Measurements from ENCODE around the gene POLA2. TPM values are rescaled to one million over a fixed set of nuclear protein-coding genes. Genes with fewer than 3 reads are reported as not detected.
"Not testable (repeated sequence)": the region's sequence is repeated elsewhere in the genome, so short reads cannot be mapped to it uniquely, and the experiment has no call there.

Gene POLA2
- polyA plus RNA-seq, 1 donor from 2014 or later = 13.0 TPM

GRCh38 chr11:65260302-65260701 lies 1.5 kb upstream of the POLA2 start:
- peak overlapping the region in 2 of 4 donors; percentile 51 to 92 for H3K4me3 Mint-ChIP-seq
- H3K36me3 Mint-ChIP-seq = peaks cover 5% of the 10 kb centered on the region
- H3K27ac Mint-ChIP-seq = no peak overlapping the region
- no peaks in the 10 kb centered on the region for H3K9me3 Mint-ChIP-seq
- peaks cover 2% of the 10 kb centered on the region for H3K27me3 Mint-ChIP-seq
- H3K4me1 Mint-ChIP-seq = peaks cover 17 to 26% (median 19%) of the 10 kb centered on the region in 3 donors

- no peaks in the 10 kb centered on the region for H3K9me3 Mint-ChIP-seq
- peak overlapping the region; percentile 87 to 98 (median 94) for H3K4me3 Mint-ChIP-seq
- H3K4me1 Mint-ChIP-seq = peaks cover 19 to 27% (median 22%) of the 10 kb centered on the region in 3 donors
- peaks cover 2% of the 10 kb centered on the region for H3K27me3 Mint-ChIP-seq
- H3K36me3 Mint-ChIP-seq = peaks cover 6% of the 10 kb centered on the region
- peak overlapping the region; percentile 94 to 99 (median 96) for H3K27ac Mint-ChIP-seq
Measured at GRCh38 chr11:65260756-65261590, 789 bp upstream of the POLA2 start.

DNA sequence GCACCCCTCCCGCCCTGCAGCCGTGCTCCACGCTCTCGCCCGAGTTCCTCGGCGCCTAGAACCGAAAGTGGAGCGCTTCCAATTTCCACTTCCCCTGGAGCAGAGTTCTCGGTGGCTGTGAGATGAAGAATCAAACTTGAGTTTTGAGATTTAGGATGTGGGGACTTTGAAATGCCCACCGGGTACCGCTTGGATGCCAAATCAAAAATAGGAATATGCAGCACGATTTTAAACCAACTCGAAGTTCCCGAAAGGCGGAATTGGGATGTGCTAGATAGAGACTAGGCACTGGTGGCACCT lies 569 bp downstream of the POLA2 start:
- Mint-ChIP-seq H3K27ac (peak overlapping the region; percentile 65 to 96 (median 94)), H3K4me3 (peak overlapping the region; percentile 87 to 98 (median 94)), H3K4me1 (peaks cover 20 to 32% (median 25%) of the 10 kb centered on the region in 3 donors), H3K27me3 (peaks cover 2% of the 10 kb centered on the region), H3K9me3 (no peaks in the 10 kb centered on the region), H3K36me3 (peaks cover 7% of the 10 kb centered on the region)

GRCh38 chr11:65262776-65263175 lies 1.0 kb downstream of the POLA2 start:
- Mint-ChIP-seq H3K36me3 (peaks cover 6% of the 10 kb centered on the region), H3K4me3 (peak overlapping the region; percentile 87 to 98 (median 94)), H3K9me3 (no peaks in the 10 kb centered on the region), H3K27me3 (peaks cover 2% of the 10 kb centered on the region), H3K27ac (peak overlapping the region; percentile 65 to 96 (median 94)), H3K4me1 (peaks cover 20 to 32% (median 25%) of the 10 kb centered on the region in 3 donors)

GRCh38 chr11:65264747-65265146 lies 3.0 kb downstream of the POLA2 start:
- Mint-ChIP-seq H3K27ac (peak overlapping the region in 1 of 3 donors; percentile 52), H3K4me3 (peak overlapping the region; percentile 24 to 74 (median 68)), H3K4me1 (peaks cover 20 to 32% (median 24%) of the 10 kb centered on the region in 3 donors)
- not testable (repeated sequence) for H3K36me3 Mint-ChIP-seq, H3K9me3 Mint-ChIP-seq, H3K27me3 Mint-ChIP-seq

DNA sequence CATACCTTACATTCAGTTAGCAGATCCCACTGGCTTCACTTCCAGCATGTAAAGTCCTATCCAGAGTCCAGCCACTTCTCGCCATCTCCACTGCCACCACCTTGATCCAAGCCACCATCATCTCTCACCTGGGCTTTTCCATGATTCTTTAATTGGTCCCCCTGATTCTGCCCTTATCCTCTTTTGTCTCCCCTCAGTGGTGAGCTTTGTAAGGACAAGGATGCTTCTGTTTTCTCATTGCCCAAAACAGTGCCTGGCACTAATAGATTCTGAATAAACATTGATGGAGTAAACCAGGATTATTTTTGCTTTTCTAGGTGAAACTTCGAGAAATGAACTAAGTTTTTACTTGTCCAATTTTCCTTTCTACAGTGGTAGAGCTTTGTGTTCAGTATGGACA lies 4.4 kb downstream of the POLA2 start:
- Mint-ChIP-seq H3K27me3 (peaks cover 1% of the 10 kb centered on the region), H3K4me3 (peak overlapping the region in 2 of 4 donors; percentile 34 to 74), H3K4me1 (peaks cover 16 to 30% (median 22%) of the 10 kb centered on the region in 3 donors), H3K9me3 (no peaks in the 10 kb centered on the region), H3K36me3 (peaks cover 9% of the 10 kb centered on the region), H3K27ac (peak overlapping the region in 1 of 3 donors; percentile 40)

DNA sequence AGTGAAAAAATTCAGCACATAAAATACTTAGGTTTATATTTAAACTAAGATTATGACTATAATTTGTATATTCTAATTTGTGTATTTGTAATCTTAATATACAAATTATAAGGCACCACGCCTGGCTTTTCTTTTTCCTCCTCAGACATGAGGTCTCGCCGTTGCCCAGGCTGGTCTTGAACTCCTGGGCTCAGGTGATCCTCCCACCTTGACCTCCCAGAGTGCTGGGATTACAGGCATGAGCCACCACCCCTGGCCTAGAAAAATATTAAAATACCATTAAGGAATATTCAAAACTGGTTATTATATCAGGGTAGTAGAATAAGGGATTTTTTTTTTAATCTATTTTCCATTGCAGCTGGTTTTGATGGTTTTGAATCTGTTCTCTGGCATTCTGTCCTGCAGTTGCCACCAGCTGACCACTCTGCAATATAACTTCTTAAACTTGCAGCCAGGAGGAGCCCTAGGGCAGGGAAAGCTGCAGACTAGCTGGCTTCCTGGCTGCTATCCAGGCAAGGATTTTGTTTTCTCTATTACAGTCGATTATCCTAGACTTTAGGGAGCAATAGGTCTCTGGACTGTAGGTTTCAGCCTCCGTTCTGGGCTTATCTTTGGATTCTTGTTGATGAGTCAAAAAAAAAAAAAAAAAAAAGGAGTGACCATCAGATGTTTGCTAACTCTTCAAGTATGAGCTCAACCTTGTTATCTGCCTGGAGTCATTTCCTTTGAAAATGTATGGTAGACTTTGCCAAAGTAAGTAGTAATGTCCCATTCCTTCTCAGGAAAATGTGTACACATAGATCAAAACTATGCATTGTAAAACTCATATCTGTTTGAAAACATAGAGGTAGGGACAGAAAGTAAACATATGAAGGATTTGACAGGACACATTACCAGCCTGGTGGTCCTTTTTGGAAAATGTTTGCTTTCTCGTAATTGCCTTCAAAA lies 13.2 kb downstream of the POLA2 start:
- Mint-ChIP-seq H3K4me3 (no peak overlapping the region), H3K9me3 (no peaks in the 10 kb centered on the region), H3K27ac (peak overlapping the region in 1 of 3 donors; percentile 86), H3K4me1 (peaks cover 0 to 4% (median 0%) of the 10 kb centered on the region in 3 donors), H3K36me3 (peaks cover 4% of the 10 kb centered on the region), H3K27me3 (no peaks in the 10 kb centered on the region)

GRCh38 chr11:65275906-65276305 lies 14.1 kb downstream of the POLA2 start:
- H3K9me3 Mint-ChIP-seq = no peaks in the 10 kb centered on the region
- H3K4me3 Mint-ChIP-seq = no peak overlapping the region
- H3K36me3 Mint-ChIP-seq = peaks cover 3% of the 10 kb centered on the region
- H3K27me3 Mint-ChIP-seq = no peaks in the 10 kb centered on the region
- no peak overlapping the region for H3K27ac Mint-ChIP-seq
- peaks cover 0 to 3% (median 0%) of the 10 kb centered on the region in 3 donors for H3K4me1 Mint-ChIP-seq

- no peak overlapping the region for H3K4me3 Mint-ChIP-seq
- H3K27me3 Mint-ChIP-seq = no peaks in the 10 kb centered on the region
- H3K36me3 Mint-ChIP-seq = peaks cover 3% of the 10 kb centered on the region
- H3K9me3 Mint-ChIP-seq = no peaks in the 10 kb centered on the region
- peaks cover 0 to 2% (median 2%) of the 10 kb centered on the region in 3 donors for H3K4me1 Mint-ChIP-seq
- H3K27ac Mint-ChIP-seq = no peak overlapping the region
Measured at GRCh38 chr11:65277631-65278277, 16.0 kb downstream of the POLA2 start.

DNA sequence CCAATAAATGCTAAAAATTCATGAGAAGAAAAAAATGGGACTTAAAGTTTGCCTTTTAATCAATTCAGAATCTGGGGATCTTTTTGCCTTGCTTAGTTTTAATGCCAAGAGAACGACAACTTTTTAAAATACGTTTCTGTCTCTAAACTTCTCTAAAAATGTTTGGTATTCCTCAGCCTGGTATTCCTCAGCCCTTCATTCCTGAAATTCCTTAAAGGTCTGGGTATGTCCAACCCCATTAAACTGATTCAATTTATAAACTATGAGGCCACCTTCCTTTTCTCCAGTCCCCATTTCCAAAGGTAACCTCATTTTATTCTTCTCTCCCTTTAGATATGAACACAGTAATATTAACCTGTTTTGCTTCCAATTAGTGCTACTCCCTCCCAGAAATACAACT lies 16.6 kb downstream of the POLA2 start:
- H3K27me3 Mint-ChIP-seq = no peaks in the 10 kb centered on the region
- H3K4me1 Mint-ChIP-seq = peaks cover 0 to 2% (median 2%) of the 10 kb centered on the region in 3 donors
- H3K4me3 Mint-ChIP-seq = no peak overlapping the region
- no peak overlapping the region for H3K27ac Mint-ChIP-seq
- peaks cover 3% of the 10 kb centered on the region for H3K36me3 Mint-ChIP-seq
- no peaks in the 10 kb centered on the region for H3K9me3 Mint-ChIP-seq

GRCh38 chr11:65279279-65279678 lies 17.5 kb downstream of the POLA2 start:
- H3K36me3 Mint-ChIP-seq = peaks cover 3% of the 10 kb centered on the region
- no peak overlapping the region for H3K27ac Mint-ChIP-seq
- H3K9me3 Mint-ChIP-seq = no peaks in the 10 kb centered on the region
- peaks cover 0 to 2% (median 2%) of the 10 kb centered on the region in 3 donors for H3K4me1 Mint-ChIP-seq
- H3K4me3 Mint-ChIP-seq = no peak overlapping the region
- no peaks in the 10 kb centered on the region for H3K27me3 Mint-ChIP-seq

- Mint-ChIP-seq H3K36me3 (peaks cover 3% of the 10 kb centered on the region), H3K9me3 (no peaks in the 10 kb centered on the region), H3K4me3 (no peak overlapping the region), H3K27ac (no peak overlapping the region), H3K27me3 (no peaks in the 10 kb centered on the region), H3K4me1 (peaks cover 0 to 2% (median 2%) of the 10 kb centered on the region in 3 donors)
Measured at GRCh38 chr11:65279741-65280440, 18.1 kb downstream of the POLA2 start.

GRCh38 chr11:65280646-65281045 lies 18.9 kb downstream of the POLA2 start:
- no peaks in the 10 kb centered on the region for H3K27me3 Mint-ChIP-seq
- no peak overlapping the region for H3K4me3 Mint-ChIP-seq
- no peaks in the 10 kb centered on the region for H3K9me3 Mint-ChIP-seq
- H3K27ac Mint-ChIP-seq = no peak overlapping the region
- peaks cover 3% of the 10 kb centered on the region for H3K36me3 Mint-ChIP-seq
- H3K4me1 Mint-ChIP-seq = peaks cover 0 to 2% (median 2%) of the 10 kb centered on the region in 3 donors

GRCh38 chr11:65286686-65287085 lies 24.9 kb downstream of the POLA2 start:
- peaks cover 3% of the 10 kb centered on the region for H3K36me3 Mint-ChIP-seq
- H3K27me3 Mint-ChIP-seq = no peaks in the 10 kb centered on the region
- no peak overlapping the region for H3K27ac Mint-ChIP-seq
- no peaks in the 10 kb centered on the region for H3K9me3 Mint-ChIP-seq
- peaks cover 0 to 2% (median 2%) of the 10 kb centered on the region in 3 donors for H3K4me1 Mint-ChIP-seq
- no peak overlapping the region for H3K4me3 Mint-ChIP-seq
